Activated gamma-delta T cell treated with Interleukin-2 at 50 U/mL for 16 hours (primary cell): ENCODE data around the gene PLCB4.
"Not testable (repeated sequence)": the region's sequence is repeated elsewhere in the genome, so short reads cannot be mapped to it uniquely, and the experiment has no call there.

ENCODE experiments used
- DNase-seq: peaks from one replicate; pipeline ENCODE4 v3.0.0-alpha.2; 2020

Gene PLCB4

GRCh38 chr20:9145142-9145541 lies 76.3 kb downstream of the PLCB4 start:
- DNase-seq = no peak

DNA sequence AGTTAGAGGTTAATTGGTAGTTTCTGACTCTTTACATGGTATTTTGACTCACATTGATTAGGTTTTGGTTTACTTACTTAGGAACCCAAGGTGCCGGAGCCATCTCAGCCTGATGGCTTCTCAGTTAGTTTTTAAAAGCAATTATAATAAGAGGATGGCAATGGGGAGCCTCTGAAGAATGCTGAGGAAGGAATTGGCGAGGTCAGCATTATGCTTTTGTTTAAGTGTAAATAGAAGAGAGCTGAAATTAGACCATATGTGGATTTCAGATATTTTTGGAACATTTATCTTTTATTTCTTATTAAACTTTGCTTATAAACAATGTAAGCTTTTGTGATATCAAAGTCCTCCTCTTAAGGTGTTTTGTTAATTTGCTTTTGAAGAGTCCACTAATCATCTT lies 77.8 kb downstream of the PLCB4 start:
- no peak for DNase-seq

DNA sequence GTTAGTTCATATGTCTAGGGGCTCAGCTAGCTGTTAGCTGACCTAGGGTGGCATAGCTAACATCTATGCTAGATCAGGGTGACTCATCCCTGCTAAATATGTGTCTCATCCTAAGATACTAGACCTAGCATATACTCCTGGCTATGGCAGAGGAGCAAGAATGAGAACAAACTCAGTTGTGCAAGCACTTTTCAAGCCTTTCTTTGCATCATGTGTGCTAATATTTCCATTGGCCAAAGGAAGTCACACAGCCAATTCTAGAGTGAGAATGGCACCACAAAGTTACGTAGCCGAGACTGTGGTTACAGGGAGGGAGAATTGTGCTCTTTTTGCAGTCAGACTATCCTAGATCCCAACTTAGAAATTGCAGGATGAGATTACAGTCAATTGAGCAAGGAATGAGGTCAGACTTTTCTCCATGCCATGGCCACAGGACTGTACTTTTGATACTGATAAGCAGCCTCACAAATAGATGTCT lies 78.7 kb downstream of the PLCB4 start:
- DNase-seq = no peak

- DNase-seq = no peak
Observed at GRCh38 chr20:9148291-9148690, 79.4 kb downstream of the PLCB4 start.

DNA sequence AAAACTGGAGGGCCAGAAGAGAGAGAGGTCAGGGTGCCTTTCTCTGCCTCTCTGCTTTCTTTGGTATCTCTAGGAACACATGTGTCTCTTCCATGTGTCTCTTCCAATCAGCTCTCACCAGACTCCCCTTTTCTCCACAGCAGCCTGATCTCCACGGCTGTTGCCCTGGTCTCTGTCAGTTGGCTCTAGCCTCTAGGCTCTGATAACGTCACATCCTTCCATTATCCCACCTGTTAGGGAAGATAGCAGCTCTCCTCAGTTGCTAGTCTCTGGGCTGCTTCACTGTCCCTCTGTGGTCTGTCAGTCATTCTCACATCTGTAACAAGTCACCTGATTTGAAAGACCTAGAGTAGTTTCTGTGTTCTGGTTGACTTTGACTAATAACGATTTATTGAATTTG lies 80.2 kb downstream of the PLCB4 start:
- DNase-seq = no peak

DNA sequence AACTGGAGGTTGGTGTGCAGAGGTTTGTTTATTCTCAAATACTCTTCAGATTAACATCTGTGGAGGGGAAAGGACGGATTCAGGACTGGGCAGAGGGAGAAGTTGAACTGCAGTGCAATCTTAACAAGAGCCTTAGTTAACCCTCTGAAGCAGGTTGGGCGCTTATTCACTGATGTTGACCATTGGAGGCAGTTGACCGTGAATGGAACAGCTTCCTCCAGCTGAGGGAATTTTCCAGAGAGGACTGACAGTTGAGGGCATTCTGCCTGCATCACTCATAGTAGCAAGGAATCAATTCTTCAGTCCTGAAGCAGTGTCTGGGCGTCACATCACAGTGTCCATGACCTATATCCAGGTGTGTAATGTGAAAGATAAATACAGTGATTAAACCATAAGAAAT lies 80.9 kb downstream of the PLCB4 start:
- no peak for DNase-seq

DNA sequence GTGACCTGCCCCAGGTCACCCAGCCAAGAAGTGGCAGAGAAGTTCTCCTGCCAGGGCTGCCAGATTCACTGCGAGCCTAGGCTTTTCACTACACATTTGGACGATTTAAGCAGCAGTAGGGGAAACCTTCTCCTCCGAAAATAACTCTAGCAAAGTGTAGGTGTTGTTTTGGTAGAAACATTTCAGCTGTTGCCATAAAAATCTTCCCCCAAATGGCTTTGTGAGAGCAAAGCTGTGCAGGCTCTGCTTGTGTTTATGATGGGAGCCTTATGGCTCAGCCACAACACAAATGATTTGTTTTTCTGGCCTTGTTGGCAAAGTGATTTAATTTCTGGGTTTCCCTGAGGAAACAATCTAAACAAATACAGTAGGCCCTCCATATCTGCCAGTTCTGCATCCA lies 81.8 kb downstream of the PLCB4 start:
- no peak for DNase-seq

DNA sequence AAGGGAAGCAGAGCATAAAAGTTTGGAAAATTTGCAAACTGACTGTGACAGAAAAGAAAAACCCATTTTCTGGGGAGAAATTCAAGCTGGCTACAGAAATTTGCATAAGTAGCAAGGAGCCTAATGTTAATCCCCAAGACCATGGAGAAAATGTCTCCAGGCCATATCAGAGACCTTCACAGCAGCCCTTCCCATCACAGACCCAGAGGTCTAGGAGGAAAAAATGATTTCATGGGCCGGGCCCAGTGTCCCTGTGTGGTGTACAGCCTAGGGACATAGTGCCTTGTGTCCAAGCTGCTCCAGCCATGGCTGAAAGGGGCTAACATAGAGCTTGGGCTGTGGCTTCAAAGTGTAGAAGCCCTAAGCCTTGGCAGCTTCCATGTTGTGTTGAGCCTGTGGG lies 83.3 kb downstream of the PLCB4 start:
- DNase-seq = not testable (repeated sequence)

GRCh38 chr20:9154464-9155024 lies 85.7 kb downstream of the PLCB4 start:
- DNase-seq = no peak

GRCh38 chr20:9156529-9157280 lies 87.8 kb downstream of the PLCB4 start:
- DNase-seq = no peak

DNA sequence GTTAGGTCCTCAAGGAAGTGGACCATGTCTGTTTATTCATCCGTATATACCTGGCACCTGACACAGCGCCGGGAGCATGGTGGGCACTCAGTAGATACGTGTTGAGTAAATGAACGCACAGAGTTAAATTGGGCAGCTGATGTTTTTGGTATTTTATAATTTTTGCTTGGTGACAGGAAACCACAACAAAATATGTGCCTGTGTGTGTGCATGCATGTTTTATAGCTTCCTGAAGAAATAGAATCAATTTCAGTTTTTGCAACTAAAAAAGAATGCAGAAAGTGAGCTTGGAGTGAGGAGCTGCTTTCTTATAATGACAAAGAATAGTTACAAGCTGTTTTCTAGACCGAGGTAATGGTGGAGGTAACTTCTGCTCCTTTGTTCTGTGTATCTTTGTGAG lies 91.4 kb downstream of the PLCB4 start:
- no peak for DNase-seq

- DNase-seq = no peak
Observed at GRCh38 chr20:9160757-9161156, 91.9 kb downstream of the PLCB4 start.

DNA sequence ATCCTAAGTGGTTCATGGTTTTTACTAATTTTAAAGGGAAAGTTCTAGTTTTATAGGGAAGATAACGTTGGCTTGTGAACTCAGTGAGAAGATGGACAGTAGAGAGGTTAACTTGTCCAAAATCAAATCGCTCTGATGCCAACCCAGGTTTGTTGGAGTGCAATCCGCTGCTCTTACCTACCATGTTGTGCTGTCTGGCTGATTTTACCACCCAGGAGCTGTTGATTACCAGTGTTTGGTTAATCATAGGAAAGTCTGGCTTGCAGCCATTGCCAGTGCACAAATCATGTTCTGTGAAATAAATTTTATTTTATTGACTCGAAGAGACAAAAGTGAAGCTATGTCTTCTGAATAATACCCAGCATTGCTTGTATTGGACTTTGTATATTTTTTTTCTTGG lies 92.4 kb downstream of the PLCB4 start:
- DNase-seq = no peak

- no peak for DNase-seq
Observed at GRCh38 chr20:9163251-9163650, 94.4 kb downstream of the PLCB4 start.

GRCh38 chr20:9163995-9164394 lies 95.1 kb downstream of the PLCB4 start:
- no peak for DNase-seq

DNA sequence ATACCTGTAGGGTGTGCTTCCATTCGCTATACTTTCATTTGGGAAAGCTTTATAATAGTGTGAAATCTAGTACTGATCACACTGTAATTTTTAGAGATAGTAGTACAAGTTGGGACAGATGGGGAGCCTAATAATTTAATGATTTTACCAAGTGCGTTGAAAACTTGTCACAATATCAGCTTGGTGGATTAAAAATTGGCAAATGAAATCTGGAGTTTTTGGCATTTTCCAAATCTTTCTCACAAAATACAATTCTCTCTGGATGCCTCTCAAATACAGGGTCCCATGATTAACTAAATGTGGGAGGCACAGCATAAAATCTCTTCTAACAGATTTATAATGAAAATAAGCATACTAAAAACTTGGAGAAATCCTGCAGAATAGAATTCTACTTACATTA lies 96.4 kb downstream of the PLCB4 start:
- no peak for DNase-seq

DNA sequence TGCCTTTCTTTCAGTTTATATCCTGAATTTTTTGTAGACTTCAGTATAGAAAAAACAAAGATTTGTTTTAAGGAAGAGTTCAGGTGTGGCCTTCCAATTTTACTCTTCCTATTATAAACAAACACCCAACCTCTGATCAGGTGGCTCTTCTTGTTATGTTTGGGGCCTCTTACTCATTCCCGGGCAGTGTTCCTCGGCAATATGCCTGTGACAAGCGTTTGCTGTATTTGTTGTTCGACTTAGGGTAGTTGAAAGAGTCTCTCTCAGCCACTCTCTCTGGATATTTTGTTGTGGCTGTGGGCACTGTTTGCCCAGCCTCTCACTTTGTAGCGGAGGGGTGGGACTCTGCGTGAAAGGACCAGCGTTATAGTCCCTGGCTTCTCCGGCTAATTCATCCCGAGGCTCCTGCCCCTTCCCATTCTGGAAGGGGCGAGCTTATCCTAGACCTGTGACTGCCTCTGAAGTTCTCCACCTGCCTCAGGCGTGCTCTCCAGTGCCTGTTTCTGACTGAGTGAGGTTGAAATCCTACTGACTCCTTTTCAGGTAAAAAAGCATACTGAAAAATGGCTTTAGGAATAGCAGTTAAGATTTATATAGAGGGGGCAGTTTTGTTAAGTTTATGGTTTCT lies 97.4 kb downstream of the PLCB4 start:
- no peak for DNase-seq

GRCh38 chr20:9169409-9169808 lies 100.5 kb downstream of the PLCB4 start:
- no peak for DNase-seq

- no peak for DNase-seq
Observed at GRCh38 chr20:9172851-9173250, 104.0 kb downstream of the PLCB4 start.

DNA sequence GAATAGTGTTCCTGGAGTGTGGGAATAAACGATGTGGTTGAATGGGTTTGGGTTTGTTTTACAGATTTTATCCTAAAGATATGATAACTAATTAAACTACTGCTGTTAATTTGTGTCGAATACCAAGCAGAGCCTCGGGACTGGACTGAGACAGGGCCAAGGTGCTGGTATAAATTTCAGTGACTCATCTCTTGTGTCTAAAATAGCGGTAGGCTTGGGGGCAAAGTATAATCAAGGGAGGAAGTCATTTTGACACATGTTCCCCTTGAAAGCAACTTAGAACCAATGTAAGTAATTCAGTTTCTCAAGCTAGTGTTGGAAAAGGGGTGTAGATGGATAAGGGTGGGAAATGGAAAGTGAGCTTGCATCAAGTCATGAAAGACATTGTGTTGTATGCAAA lies 108.4 kb downstream of the PLCB4 start:
- DNase-seq = no peak

- DNase-seq = no peak
Observed at GRCh38 chr20:9179193-9179802, 110.4 kb downstream of the PLCB4 start.

DNA sequence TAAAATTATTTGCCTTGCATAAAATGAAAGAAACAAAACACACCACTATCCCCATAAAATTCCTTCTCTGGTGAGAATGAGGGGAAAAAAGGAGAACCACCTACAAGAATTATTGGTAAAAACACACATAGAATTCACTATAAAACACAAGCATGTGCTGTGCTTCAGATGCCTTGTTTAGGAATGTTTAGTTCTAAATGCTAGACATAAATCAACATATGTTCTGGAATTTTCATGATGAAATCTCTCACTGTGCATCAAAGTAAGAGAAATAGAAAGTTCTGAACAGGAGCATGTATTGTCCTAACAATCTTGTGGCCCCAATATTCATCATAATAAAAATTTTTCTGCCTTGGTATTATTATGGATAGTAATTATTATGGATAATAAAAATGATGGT lies 111.0 kb downstream of the PLCB4 start:
- no peak for DNase-seq

DNA sequence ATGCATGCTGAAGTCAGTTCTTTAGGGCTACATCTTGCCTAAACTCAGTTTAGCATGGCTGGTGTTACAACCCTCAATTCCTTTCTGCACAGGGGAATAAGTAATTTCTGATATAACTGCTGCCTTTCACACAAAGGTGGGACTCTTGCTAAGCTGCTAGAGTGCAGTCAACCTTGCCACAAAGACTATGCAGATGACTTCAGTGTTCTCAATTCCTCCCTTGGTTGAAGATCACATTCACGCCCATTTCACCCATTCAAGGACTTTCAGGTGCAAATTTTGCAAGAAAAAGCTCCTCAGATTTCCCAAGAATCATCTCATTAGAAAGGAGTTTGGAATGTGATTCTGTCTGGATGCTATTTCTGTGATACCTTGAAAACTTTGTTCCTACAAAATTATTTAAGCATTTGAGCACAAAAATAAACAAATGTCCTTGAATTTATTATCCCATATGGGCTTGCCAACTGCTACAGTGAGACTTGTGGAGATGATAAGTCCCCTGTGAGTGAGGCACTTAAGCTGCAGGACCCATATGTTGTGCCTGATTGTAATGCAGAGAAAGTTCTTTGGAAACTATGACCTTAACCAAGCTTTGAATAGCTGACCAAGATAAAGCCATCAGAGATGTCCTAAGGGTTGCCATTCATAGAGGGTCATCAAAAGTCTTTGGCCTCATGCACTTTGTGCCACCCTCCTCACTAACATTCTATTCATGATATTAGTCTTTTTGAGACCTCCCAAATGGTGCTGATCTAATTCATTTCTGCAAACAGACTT lies 111.8 kb downstream of the PLCB4 start:
- DNase-seq = no peak
